OCI-LY1 (cell line): ENCODE measurements around the gene TIMM8B.

ENCODE experiments used
- CTCF ChIP-seq: fragments of 200-600 bp; sonication (generic), shearing (Covaris generic); IDR thresholded peaks from 2 replicates; pipeline ENCODE4 v1.5.1; 2017; ENCODE audit warnings: mild to moderate bottlenecking, antibody characterized with exemption, low read length, moderate library complexity, mixed read lengths
- EZH2 ChIP-seq: fragments of 200-600 bp; sonication (generic), shearing (Covaris generic); IDR thresholded peaks from 2 replicates; pipeline ENCODE4 v1.8.0; 2017; ENCODE audit warnings: borderline replicate concordance, mixed run types, mild to moderate bottlenecking, antibody characterized with exemption, low read length, moderate library complexity, mixed read lengths

- TF ChIP-seq CTCF (no peak), EZH2 (no peak)
These were observed 23.6 kb downstream of the TIMM8B start for GRCh38 chr11:112062923-112063322.
